Ishikawa (cell line): ENCODE data around the gene EEF1AKMT3.

Experiments
- CEBPB ChIP-seq: IDR thresholded peaks from 2 replicates; pipeline ENCODE4 v1.6.1; 2012
- CREB1 ChIP-seq: IDR thresholded peaks from 2 replicates; pipeline ENCODE4 v1.6.1; 2012; ENCODE audit warnings: low read depth
- EGR1 ChIP-seq: IDR thresholded peaks from 2 replicates; pipeline ENCODE4 v1.6.1; 2012
- EP300 ChIP-seq: IDR thresholded peaks from 2 replicates; pipeline ENCODE4 v1.6.1; 2012; ENCODE audit warnings: borderline replicate concordance
- NFIC ChIP-seq: IDR thresholded peaks from 2 replicates; pipeline ENCODE4 v1.6.1; 2012
- RAD21 ChIP-seq: IDR thresholded peaks from 2 replicates; pipeline ENCODE4 v1.6.1; 2012; ENCODE audit warnings: low read depth
- TAF1 ChIP-seq: IDR thresholded peaks from 2 replicates; pipeline ENCODE4 v1.6.1; 2012; ENCODE audit warnings: low read depth, mild to moderate bottlenecking
- TCF12 ChIP-seq: IDR thresholded peaks from 2 replicates; pipeline ENCODE4 v1.6.1; 2012; ENCODE audit warnings: low read depth
- TEAD4 ChIP-seq: IDR thresholded peaks from 2 replicates; pipeline ENCODE4 v1.6.1; 2012
- YY1 ChIP-seq: IDR thresholded peaks from 2 replicates; pipeline ENCODE4 v1.6.1; 2012; ENCODE audit warnings: low read depth
- ZBTB7A ChIP-seq: IDR thresholded peaks from 2 replicates; pipeline ENCODE4 v1.6.1; 2012; ENCODE audit warnings: low read depth
- TF ChIP-seq, protein P1 (sequence below): IDR thresholded peaks from 2 replicates; pipeline ENCODE4 v1.6.1; 2012
- TF ChIP-seq, protein P2 (sequence below): IDR thresholded peaks from 2 replicates; pipeline ENCODE4 v1.6.1; 2012
- TF ChIP-seq, protein P3 (sequence below): IDR thresholded peaks from 2 replicates; pipeline ENCODE4 v1.6.1; 2012; ENCODE audit warnings: low read depth, mild to moderate bottlenecking

The EEF1AKMT3 gene

DNA sequence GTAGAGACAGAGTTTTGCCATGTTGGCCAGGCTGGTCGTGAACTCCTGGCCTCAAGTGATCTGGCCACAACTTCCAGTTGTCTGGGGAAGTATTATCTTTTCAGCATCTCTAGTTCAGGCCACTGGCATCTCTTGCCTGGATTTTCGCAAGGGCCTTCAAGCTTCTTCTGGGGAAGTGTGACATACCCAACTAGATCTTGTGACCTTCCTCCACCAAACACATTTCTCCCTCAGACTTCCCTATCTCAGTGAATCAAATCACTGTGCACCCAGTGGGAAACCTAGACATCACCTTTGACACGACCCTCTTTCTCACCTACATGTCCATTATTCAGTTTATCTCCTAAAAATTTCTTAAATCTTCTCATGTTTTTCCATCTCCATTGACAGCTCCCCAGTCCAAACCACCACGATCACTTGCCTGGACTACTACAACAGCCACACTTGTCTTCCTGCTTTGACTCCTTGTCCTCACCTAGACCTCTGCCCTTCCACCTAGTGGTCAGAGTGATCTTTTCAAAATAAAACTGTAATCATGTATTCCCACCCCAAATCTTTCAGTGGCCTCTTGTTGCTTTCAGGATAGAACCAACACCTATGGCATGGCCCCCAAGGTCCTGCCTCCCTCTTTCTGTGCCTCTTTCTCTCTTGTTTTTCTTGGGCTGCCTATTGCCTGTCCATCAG is 3.3 kb downstream of the EEF1AKMT3 start:
- no peak for TF ChIP-seq TAF1
- TF ChIP-seq TCF12, result no peak
- TF ChIP-seq, protein P1, sequence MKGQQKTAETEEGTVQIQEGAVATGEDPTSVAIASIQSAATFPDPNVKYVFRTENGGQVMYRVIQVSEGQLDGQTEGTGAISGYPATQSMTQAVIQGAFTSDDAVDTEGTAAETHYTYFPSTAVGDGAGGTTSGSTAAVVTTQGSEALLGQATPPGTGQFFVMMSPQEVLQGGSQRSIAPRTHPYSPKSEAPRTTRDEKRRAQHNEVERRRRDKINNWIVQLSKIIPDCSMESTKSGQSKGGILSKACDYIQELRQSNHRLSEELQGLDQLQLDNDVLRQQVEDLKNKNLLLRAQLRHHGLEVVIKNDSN, result no peak
- no peak for TF ChIP-seq CEBPB
- TF ChIP-seq, protein P2, sequence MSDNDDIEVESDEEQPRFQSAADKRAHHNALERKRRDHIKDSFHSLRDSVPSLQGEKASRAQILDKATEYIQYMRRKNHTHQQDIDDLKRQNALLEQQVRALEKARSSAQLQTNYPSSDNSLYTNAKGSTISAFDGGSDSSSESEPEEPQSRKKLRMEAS, result no peak
- no peak for TF ChIP-seq EP300
- no peak for TF ChIP-seq TEAD4
- TF ChIP-seq, protein P3, sequence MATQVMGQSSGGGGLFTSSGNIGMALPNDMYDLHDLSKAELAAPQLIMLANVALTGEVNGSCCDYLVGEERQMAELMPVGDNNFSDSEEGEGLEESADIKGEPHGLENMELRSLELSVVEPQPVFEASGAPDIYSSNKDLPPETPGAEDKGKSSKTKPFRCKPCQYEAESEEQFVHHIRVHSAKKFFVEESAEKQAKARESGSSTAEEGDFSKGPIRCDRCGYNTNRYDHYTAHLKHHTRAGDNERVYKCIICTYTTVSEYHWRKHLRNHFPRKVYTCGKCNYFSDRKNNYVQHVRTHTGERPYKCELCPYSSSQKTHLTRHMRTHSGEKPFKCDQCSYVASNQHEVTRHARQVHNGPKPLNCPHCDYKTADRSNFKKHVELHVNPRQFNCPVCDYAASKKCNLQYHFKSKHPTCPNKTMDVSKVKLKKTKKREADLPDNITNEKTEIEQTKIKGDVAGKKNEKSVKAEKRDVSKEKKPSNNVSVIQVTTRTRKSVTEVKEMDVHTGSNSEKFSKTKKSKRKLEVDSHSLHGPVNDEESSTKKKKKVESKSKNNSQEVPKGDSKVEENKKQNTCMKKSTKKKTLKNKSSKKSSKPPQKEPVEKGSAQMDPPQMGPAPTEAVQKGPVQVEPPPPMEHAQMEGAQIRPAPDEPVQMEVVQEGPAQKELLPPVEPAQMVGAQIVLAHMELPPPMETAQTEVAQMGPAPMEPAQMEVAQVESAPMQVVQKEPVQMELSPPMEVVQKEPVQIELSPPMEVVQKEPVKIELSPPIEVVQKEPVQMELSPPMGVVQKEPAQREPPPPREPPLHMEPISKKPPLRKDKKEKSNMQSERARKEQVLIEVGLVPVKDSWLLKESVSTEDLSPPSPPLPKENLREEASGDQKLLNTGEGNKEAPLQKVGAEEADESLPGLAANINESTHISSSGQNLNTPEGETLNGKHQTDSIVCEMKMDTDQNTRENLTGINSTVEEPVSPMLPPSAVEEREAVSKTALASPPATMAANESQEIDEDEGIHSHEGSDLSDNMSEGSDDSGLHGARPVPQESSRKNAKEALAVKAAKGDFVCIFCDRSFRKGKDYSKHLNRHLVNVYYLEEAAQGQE, result no peak
- TF ChIP-seq YY1, result no peak
- no peak for TF ChIP-seq RAD21
- no peak for TF ChIP-seq EGR1
- TF ChIP-seq CREB1, result no peak
- no peak for TF ChIP-seq ZBTB7A

DNA sequence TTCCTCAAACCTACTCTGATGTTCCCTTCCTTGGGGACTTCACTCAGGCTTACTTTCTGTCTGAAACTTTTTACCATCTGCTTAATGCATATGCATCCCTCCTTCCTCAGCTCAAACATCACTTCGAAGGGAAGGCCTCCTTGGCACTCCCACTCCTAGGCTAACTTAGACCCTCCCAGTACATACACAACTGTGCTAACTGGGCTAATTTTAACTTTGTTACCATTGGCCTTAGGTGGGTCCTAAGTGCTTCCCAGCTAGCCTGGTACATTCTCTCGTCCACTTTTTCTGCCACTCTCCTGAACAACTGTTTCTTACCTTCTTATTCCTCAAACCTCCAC is 3.8 kb downstream of the EEF1AKMT3 start:
- TF ChIP-seq RAD21, result no peak
- no peak for TF ChIP-seq CEBPB
- no peak for TF ChIP-seq YY1
- no peak for TF ChIP-seq TCF12
- TF ChIP-seq TEAD4, result no peak
- TF ChIP-seq TAF1, result no peak
- TF ChIP-seq, protein P2, result no peak
- TF ChIP-seq EGR1, result no peak

DNA sequence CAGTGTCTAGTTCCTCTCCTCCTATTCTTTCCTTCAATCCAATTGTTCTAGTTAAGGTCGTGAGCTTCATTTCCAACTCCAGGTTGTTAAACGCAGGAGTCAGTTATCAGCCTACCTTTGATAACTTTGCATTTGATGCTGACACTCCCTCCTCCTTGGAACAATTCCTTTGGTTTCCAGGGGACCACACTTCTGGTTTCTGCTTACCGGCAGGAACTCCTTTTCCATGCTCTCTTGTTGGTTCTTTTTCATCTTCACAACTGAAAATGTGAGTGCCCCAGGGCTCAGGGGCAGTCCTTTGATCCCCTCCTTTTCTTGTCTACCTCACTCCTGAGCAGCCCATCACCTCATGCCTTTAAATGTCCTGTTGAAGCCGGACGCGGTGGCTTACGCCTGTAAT is 5.0 kb downstream of the EEF1AKMT3 start:
- TF ChIP-seq CEBPB (no peak), NFIC (no peak), TAF1 (no peak), EGR1 (no peak), CREB1 (no peak)
- TF ChIP-seq, protein P1, result no peak
- TF ChIP-seq, protein P2, result no peak

DNA sequence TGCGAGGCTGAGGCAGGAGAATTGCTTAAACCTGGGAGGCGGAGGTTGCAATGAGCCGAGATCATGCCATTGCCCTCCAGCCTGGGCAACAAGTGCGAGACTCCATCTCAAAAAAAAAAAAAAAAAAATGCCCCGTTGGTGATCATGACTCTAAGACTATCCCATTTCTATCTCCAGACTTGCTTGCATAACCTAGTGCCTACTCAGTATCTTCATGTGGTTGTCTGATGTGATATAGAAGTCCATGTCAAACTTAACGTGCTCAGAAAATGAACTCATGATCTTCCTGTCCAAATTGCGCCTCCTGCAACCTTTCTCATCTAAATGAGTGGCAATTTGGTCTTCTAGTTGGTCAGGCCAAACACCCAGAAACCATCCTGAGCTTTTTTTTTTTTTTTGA is 5.5 kb downstream of the EEF1AKMT3 start:
- TF ChIP-seq, protein P3, result no peak
- no peak for TF ChIP-seq TCF12

DNA sequence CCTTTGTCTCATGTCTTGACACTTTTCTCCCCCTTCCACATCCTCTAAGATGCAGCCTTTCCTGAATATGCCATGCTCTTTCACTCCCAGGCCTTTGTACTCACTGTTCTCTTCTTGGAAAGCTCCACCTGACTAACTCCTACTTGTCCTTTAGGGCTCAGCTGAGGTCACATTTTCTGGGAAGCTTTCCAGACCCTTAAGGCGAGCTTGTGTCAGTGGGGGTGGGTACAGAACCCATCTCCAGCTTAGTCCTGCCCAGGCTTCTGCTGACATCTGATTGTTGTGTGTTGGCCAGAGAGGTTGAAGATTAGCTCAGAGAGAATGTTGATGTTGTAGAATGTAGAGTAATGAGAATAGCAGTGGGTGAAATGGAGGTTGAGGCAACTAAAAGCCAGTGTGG is 7.3 kb downstream of the EEF1AKMT3 start:
- TF ChIP-seq TEAD4 (no peak), NFIC (no peak), YY1 (no peak), TAF1 (no peak), ZBTB7A (no peak), CEBPB (no peak), RAD21 (no peak), EGR1 (no peak)
- TF ChIP-seq, protein P1, result no peak
- TF ChIP-seq, protein P2, result no peak
- TF ChIP-seq, protein P3, result no peak
